SH-SY5Y (cell line): ENCODE data around the gene RNPS1.

Experiments
- GATA2 ChIP-seq: IDR thresholded peaks from 2 replicates; pipeline ENCODE4 v1.6.1; 2011; ENCODE audit warnings: mild to moderate bottlenecking, low read depth, low read length
- GATA3 ChIP-seq: IDR thresholded peaks from 2 replicates; pipeline ENCODE4 v1.6.1; 2011; ENCODE audit warnings: low read depth, mild to moderate bottlenecking, low read length, moderate library complexity

The RNPS1 gene

DNA sequence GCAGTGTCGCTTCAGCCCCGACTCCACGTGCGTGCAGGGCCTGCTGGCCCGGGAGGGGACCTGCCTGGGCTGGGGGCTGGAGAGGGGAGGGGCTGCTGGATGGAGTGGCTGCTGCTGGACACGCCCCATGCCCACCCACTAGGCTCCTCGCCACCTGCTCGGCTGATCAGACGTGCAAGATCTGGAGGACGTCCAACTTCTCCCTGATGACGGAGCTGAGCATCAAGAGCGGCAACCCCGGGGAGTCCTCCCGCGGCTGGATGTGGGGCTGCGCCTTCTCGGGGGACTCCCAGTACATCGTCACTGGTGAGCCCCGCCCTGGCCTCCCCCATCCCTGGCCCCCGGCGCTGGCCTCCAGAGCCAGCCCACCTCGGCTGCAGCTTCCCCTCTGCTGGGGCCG, 59.6 kb downstream of the RNPS1 start:
- no peak for TF ChIP-seq GATA2
- no peak for TF ChIP-seq GATA3

DNA sequence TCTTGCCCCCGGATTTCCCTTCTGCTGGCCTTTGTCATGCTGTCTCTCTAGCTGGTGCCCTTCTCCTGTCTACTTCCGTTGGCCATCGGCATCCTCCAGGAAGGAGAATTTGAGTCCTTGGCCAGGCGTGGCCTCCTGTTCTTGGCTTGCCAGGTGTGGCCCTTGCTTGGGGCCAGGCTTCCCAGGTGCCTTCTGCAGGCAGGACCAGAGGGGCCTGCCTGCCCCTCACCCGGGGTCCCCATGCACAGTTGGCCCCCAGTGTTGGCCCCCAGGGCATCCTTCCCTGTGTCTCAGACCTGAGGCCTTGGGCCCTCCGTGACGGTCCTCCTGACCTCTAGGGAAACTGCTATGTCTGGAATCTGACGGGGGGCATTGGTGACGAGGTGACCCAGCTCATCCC, 60.1 kb downstream of the RNPS1 start:
- TF ChIP-seq GATA2 (no peak), GATA3 (no peak)

DNA sequence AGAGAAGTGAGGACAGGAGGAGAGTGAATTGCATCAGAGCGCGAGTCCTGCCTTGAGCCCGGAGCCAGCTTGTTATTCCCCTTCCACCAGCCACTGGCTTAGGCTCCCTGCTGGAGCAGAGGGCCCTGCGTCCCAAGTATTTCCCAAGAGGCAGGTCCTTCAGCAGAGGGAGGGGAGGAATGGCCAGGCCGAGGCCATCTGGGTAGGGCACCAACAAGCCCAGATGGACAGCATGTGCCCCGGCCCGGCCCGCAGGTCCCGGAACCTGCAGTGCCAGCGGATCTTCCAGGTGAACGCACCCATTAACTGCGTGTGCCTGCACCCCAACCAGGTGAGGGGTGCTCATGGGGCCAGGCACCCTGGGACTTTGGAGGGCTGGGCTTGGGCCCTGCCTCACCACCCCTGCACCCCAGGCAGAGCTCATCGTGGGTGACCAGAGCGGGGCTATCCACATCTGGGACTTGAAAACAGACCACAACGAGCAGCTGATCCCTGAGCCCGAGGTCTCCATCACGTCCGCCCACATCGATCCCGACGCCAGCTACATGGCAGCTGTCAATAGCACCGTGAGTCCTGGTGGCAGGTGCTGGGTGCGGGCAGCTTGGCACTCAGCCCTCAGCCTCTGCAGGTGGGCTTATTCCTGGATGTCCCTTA, 61.0 kb downstream of the RNPS1 start:
- TF ChIP-seq GATA3 (no peak), GATA2 (no peak)

DNA sequence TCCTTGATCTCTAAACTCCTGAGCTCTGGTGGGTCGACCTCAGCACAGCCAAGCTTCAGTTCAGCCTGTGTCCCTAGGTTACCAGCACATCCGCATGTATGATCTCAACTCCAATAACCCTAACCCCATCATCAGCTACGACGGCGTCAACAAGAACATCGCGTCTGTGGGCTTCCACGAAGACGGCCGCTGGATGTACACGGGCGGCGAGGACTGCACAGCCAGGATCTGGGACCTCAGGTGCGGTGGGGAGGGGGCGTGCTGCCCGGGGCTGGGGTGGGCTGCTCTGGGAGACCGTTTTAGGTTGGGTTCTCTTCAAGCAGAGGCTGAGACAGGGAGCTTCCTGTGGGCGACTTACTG, 61.5 kb downstream of the RNPS1 start:
- TF ChIP-seq GATA3 (no peak), GATA2 (no peak)

DNA sequence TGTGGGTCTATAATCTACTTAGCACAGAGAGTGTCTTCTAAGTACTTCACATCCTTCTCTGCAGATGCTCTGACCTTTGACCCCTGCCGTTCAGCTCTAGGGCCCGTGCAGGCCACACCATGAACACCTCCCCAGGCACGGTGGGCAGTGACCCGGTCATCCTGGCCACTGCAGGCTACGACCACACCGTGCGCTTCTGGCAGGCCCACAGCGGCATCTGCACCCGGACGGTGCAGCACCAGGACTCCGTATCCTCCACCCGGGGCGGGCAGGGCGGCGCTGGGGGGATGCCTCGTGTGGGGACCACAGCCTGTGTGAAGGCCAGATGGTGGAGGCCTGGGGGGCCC, 62.0 kb downstream of the RNPS1 start:
- TF ChIP-seq GATA2 = no peak
- TF ChIP-seq GATA3 = no peak

DNA sequence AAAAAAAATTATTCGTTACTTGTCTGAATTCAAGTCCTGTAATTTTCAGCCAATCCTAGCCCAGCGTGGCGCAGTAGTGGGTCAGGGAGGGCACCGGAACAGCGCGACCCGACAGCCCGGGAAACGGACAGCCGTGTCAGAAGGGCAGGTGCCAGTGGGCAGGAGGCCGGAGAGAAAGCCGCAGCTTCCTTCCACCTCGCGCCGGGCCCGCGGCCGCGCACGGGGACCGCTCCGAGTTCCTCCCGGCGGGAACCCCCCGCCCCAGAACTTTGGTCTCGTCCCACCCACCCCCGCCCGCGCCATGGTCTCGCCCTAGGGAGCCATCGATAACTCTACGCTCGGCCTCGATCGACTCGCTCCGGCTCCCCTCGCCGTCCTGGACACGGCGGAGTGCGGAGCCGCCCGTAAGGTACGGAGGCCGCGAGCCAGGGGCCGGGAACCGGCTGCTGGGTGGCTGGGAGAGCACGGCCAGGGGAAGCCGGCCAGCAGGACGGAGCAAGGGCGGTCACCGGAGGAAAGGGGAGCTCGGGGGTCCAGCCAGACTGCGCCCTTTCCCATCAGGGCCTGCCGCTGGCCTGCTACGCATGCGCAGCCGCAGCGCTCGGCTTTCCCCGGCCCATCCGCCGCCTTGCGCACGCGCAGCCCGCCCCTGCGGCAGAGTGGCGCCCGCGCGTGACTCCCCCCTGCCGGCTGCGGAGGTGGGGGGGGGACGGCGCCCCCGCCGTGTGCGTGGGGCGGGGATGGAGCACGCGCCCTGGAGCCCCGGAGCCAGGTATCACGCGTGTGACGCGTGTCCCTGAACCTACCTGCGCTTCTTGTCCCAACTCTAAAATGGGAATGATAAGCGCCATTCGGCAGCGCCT, 62.6 kb downstream of the RNPS1 start, which contains the start of gene MLST8:
TSS of gene MLST8 (plus strand) at position 351 of the 863 bp plus-strand sequence. CDS start 632 bp downstream, outside the sequence.
- TF ChIP-seq GATA3 (no peak), GATA2 (no peak; the same call in 1 of the 2 replicates)

DNA sequence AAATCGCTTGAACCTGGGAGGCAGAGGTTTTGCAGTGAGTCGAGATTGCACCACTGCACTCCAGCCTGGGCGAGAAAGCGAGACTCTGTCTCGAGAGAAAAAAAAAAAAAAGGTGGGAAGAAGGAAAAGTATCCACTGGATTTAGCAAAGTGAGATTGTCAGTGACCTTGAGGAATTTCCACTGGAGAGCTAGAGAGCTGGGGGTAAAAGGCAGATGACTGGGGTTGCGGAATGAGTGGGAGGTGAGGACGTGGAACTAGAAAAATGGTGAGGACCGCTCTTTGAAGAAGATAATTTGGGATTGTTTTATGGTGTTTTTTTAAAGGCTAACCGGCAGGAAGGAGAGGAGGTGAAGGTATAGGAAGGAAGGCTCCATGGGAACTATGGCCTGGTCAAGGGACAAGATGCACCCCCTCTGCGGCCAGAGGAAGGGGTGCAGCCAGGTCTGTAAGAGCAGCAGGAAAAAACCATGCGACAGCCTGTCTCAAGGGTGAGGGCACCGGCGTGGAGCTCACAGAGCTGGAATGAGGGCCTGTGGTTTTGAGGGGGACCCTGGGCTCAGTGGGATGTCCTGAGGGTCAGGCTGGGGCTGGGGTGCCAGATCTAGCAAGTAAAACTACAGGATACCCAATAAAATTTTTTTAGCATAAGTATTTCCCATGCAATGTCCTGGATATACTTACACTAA, 63.4 kb downstream of the RNPS1 start:
- no peak for TF ChIP-seq GATA2
- no peak for TF ChIP-seq GATA3
